NCI-H748 (cell line): ENCODE data around the gene DLG2.

Experiments used
- DNase-seq: peaks from one replicate; lab custom pipeline; 2025; ENCODE audit not compliant: unreplicated experiment; lab: John Stamatoyannopoulos, UW

The DLG2 gene

GRCh38 chr11:84420271-84420670 lies 1206.9 kb downstream of the DLG2 start:
- no peak for DNase-seq

GRCh38 chr11:84419616-84420015 lies 1207.5 kb downstream of the DLG2 start:
- peak; percentile 2 for DNase-seq

- no peak for DNase-seq
These were observed 1212.2 kb downstream of the DLG2 start for GRCh38 chr11:84414920-84415319.

GRCh38 chr11:84413549-84413948 lies 1213.6 kb downstream of the DLG2 start:
- no peak for DNase-seq

- DNase-seq: no peak
These were observed 1214.3 kb downstream of the DLG2 start for GRCh38 chr11:84412862-84413261.

GRCh38 chr11:84408946-84409411 lies 1218.2 kb downstream of the DLG2 start:
- DNase-seq: no peak

- no peak for DNase-seq
These were observed 1220.1 kb downstream of the DLG2 start for GRCh38 chr11:84407091-84407490.

GRCh38 chr11:84398017-84398626 lies 1229.0 kb downstream of the DLG2 start:
- DNase-seq: peak; percentile 0

- no peak for DNase-seq
These were observed 1230.6 kb downstream of the DLG2 start for GRCh38 chr11:84396521-84396920.

GRCh38 chr11:84390441-84391078 lies 1236.6 kb downstream of the DLG2 start:
- no peak for DNase-seq

GRCh38 chr11:84389696-84390095 lies 1237.4 kb downstream of the DLG2 start:
- no peak for DNase-seq

- DNase-seq: peak; percentile 2
These were observed 1242.4 kb downstream of the DLG2 start for GRCh38 chr11:84384731-84385130.

- DNase-seq: no peak
These were observed 1243.6 kb downstream of the DLG2 start for GRCh38 chr11:84383576-84383975.

- DNase-seq: no peak
These were observed 1245.5 kb downstream of the DLG2 start for GRCh38 chr11:84381666-84382065.

- DNase-seq: no peak
These were observed 1254.7 kb downstream of the DLG2 start for GRCh38 chr11:84372381-84372950.

- DNase-seq: no peak
These were observed 1269.1 kb downstream of the DLG2 start for GRCh38 chr11:84358034-84358433.

GRCh38 chr11:84355911-84356310 lies 1271.2 kb downstream of the DLG2 start:
- DNase-seq: no peak

- DNase-seq: peak; percentile 0
These were observed 1281.5 kb downstream of the DLG2 start for GRCh38 chr11:84345597-84345996.

- no peak for DNase-seq
These were observed 1282.1 kb downstream of the DLG2 start for GRCh38 chr11:84345027-84345426.

- DNase-seq: no peak
These were observed 1287.3 kb downstream of the DLG2 start for GRCh38 chr11:84339796-84340195.

GRCh38 chr11:84333221-84333620 lies 1293.9 kb downstream of the DLG2 start:
- no peak for DNase-seq

- DNase-seq: no peak
These were observed 1304.9 kb downstream of the DLG2 start for GRCh38 chr11:84322211-84322610.
